Measurements from ENCODE around the gene SATB2. TPM values are rescaled to one million over a fixed set of nuclear protein-coding genes. Genes with fewer than 3 reads are reported as not detected.

SATB2 gene
- total RNA-seq, 1 donor = 53.2 TPM

DNA sequence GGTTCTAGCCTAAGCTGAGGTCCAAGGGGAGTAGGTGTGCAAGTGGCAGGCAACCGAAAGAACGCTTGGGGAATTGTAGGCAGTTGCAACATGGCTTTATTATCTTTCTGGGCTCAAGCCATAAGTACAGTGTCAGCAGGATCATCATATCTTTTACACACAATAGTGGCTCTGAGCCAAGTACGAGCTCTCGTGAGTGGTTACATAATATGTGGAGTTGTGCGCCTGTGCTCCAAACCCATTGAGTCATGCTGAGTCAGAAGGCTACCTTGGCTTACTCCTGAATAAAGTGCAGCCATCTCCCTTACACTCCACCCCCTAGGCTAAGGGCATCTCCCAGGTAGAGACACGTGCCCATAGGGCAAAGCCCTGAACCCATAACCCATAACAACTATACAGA is 233.9 kb downstream of the SATB2 start:
- H3K9me3 ChIP-seq (ENCODE audit: low read depth, low read length) = no peaks in the 10 kb centered on the region
- no peaks in the 10 kb centered on the region for H3K79me2 ChIP-seq (ENCODE audit: insufficient read depth, low read length)
- H2AFZ ChIP-seq (ENCODE audit: low read length) = no peak overlapping the region
- H3K4me3 ChIP-seq (ENCODE audit: insufficient read depth, low read length) = no peak overlapping the region
- H3K4me1 ChIP-seq (ENCODE audit: insufficient read depth, low read length) = peaks cover 4% of the 10 kb centered on the region
- H3K4me2 ChIP-seq (ENCODE audit: insufficient read depth, low read length) = no peak overlapping the region
- H3K27ac ChIP-seq (ENCODE audit: low read depth, low read length) = no peak overlapping the region
- H4K20me1 ChIP-seq (ENCODE audit: insufficient read depth, low read length) = no peaks in the 10 kb centered on the region
- TF ChIP-seq, protein P1, sequence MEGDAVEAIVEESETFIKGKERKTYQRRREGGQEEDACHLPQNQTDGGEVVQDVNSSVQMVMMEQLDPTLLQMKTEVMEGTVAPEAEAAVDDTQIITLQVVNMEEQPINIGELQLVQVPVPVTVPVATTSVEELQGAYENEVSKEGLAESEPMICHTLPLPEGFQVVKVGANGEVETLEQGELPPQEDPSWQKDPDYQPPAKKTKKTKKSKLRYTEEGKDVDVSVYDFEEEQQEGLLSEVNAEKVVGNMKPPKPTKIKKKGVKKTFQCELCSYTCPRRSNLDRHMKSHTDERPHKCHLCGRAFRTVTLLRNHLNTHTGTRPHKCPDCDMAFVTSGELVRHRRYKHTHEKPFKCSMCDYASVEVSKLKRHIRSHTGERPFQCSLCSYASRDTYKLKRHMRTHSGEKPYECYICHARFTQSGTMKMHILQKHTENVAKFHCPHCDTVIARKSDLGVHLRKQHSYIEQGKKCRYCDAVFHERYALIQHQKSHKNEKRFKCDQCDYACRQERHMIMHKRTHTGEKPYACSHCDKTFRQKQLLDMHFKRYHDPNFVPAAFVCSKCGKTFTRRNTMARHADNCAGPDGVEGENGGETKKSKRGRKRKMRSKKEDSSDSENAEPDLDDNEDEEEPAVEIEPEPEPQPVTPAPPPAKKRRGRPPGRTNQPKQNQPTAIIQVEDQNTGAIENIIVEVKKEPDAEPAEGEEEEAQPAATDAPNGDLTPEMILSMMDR (IDR thresholded peaks at IDR 0.05; ENCODE audit: extremely low read depth, low read depth, low read length) = no peak
- H3K36me3 ChIP-seq (ENCODE audit: insufficient read depth, low read length) = no peaks in the 10 kb centered on the region
- DNase-seq (ENCODE audit: insufficient read length, low spot score, missing footprints) = no peak
- no peaks in the 10 kb centered on the region for H3K27me3 ChIP-seq (ENCODE audit: insufficient read depth, low read length)

DNA sequence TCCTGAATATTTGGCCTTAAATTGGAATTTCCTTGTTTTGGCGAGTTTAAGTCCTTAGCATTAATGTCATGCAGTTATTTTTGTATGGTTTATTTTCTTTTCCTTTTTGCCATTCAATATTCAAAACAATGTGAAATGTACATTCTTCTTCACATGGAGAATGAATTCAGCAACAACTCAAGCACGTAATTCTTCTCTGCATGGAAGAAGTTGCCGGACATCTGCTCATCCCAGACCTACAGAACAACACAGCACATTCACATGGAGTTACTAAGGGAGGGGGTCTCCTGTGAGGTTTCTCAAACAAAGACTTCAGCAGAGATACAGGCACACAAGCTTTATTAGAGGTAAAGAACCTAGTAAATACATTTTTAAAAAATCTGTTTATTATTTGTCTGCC is 236.8 kb downstream of the SATB2 start:
- H3K27me3 ChIP-seq (ENCODE audit: insufficient read depth, low read length) = no peaks in the 10 kb centered on the region
- H3K27ac ChIP-seq (ENCODE audit: low read depth, low read length) = no peak overlapping the region
- H2AFZ ChIP-seq (ENCODE audit: low read length) = no peak overlapping the region
- H3K36me3 ChIP-seq (ENCODE audit: insufficient read depth, low read length) = no peaks in the 10 kb centered on the region
- no peak overlapping the region for H3K4me2 ChIP-seq (ENCODE audit: insufficient read depth, low read length)
- H3K79me2 ChIP-seq (ENCODE audit: insufficient read depth, low read length) = no peaks in the 10 kb centered on the region
- no peaks in the 10 kb centered on the region for H3K4me1 ChIP-seq (ENCODE audit: insufficient read depth, low read length)
- no peaks in the 10 kb centered on the region for H4K20me1 ChIP-seq (ENCODE audit: insufficient read depth, low read length)
- no peak overlapping the region for H3K4me3 ChIP-seq (ENCODE audit: insufficient read depth, low read length)
- H3K9me3 ChIP-seq (ENCODE audit: low read depth, low read length) = no peaks in the 10 kb centered on the region
- TF ChIP-seq, protein P1 (IDR thresholded peaks at IDR 0.05; ENCODE audit: extremely low read depth, low read depth, low read length) = no peak
- no peak for DNase-seq (ENCODE audit: insufficient read length, low spot score, missing footprints)

DNA sequence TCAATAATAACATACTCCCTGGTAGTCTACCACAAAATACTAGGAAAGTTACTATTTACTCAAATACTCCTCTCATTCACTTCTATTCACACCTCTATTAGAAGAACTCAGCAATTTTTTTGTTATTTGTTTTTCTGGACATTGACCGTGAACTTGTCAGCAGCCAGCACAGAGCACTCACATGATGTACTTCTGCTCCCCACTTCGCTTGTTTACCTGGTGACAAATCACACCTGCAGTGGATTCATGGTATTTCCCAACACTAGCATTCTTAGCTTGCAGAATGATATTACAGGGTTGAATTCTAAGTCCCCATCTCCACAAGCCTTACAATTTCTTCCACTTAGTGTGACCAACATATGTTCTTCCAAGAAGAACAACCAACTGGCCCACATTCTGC is 238.2 kb downstream of the SATB2 start:
- Histone ChIP-seq H3K27me3 (ENCODE audit: insufficient read depth, low read length) (no peaks in the 10 kb centered on the region), H3K4me3 (ENCODE audit: insufficient read depth, low read length) (no peak overlapping the region), H2AFZ (ENCODE audit: low read length) (no peak overlapping the region), H3K4me1 (ENCODE audit: insufficient read depth, low read length) (no peaks in the 10 kb centered on the region), H3K4me2 (ENCODE audit: insufficient read depth, low read length) (no peak overlapping the region), H3K36me3 (ENCODE audit: insufficient read depth, low read length) (no peaks in the 10 kb centered on the region), H3K27ac (ENCODE audit: low read depth, low read length) (no peak overlapping the region), H3K9me3 (ENCODE audit: low read depth, low read length) (no peaks in the 10 kb centered on the region), H4K20me1 (ENCODE audit: insufficient read depth, low read length) (no peaks in the 10 kb centered on the region), H3K79me2 (ENCODE audit: insufficient read depth, low read length) (no peaks in the 10 kb centered on the region)
- TF ChIP-seq, protein P1 (IDR thresholded peaks at IDR 0.05; ENCODE audit: extremely low read depth, low read depth, low read length) = no peak
- DNase-seq (ENCODE audit: insufficient read length, low spot score, missing footprints) = no peak

Data from osteoblast (primary cell).